ENCODE measurements around the gene PRKCZ. TPM values are rescaled to one million over a fixed set of nuclear protein-coding genes. Genes with fewer than 3 reads are reported as not detected.

The PRKCZ gene
- total and polyA plus RNA-seq, 9 of the 15 experiments (the other 6 are each of a cell fraction or from before 2014, with no cell fraction given), result 0.07 to 3.1 (median 1.3) TPM

GRCh38 chr1:2030076-2030871 lies 19.9 kb upstream of the PRKCZ start:
- no TSS peak for BruUV-seq (replicated peaks)
- H3K9ac ChIP-seq (ENCODE audit: insufficient read depth in 1 of 2, low read depth in 2 of 2, low read length in 2 of 2), result no peak overlapping the region
- peaks cover 0 to 30% of the 10 kb centered on the region in 2 experiments; a peak in 2 of 5 replicates for H3K4me1 ChIP-seq (replicated peaks in 1 of 2; ENCODE audit: control insufficient read depth in 2 of 2, insufficient read depth in 2 of 2, low read length in 2 of 2)
- H2AFZ ChIP-seq (ENCODE audit: low read depth, low read length), result no peak overlapping the region
- 2% methylated on average over 38 of the region's 42 CpGs for WGBS (ENCODE audit: insufficient coverage, low coverage, missing lambda C conversion rate)
- ATAC-seq (peak; percentile 24; the same call in 2 of the 3 replicates), FAIRE-seq (no peak), DNase-seq (ENCODE audit: extremely low read depth in 1 of 4, low spot score in 3 of 4) (no peak)
- CTCF ChIA-PET (ENCODE audit: low intra/inter-chr PET ratio), result no interaction called here
- H3K79me2 ChIP-seq (ENCODE audit: control insufficient read depth, insufficient read depth, low read length), result no peaks in the 10 kb centered on the region
- H4K20me1 ChIP-seq (replicated peaks; ENCODE audit: control insufficient read depth, insufficient read depth, low read length), result peaks cover 17% of the 10 kb centered on the region
- no peaks in the 10 kb centered on the region for H3K9me1 ChIP-seq (ENCODE audit: control insufficient read depth, insufficient read depth, low read length)
- H3K4me3 ChIP-seq, result no peak overlapping the region
- peaks cover 69 to 100% of the 10 kb centered on the region in 2 experiments for H3K27me3 ChIP-seq (ENCODE audit: control insufficient read depth in 2 of 2, insufficient read depth in 2 of 2, low read length in 2 of 2)
- no peak overlapping the region for H3K27ac ChIP-seq (ENCODE audit: extremely low read depth, low read depth, low read length)
- intact Hi-C loops (cut with micrococcal nuclease), result no loop called here
- H3K9me3 ChIP-seq (replicated peaks; ENCODE audit: control insufficient read depth, insufficient read depth, low read depth, low read length), result no peaks in the 10 kb centered on the region
- H3K4me2 ChIP-seq (ENCODE audit: insufficient read depth, low read length), result no peak overlapping the region
- no peaks in the 10 kb centered on the region for H3K36me3 ChIP-seq (ENCODE audit: control insufficient read depth, insufficient read depth, low read length)
- POLR2A ChIA-PET, result interaction anchor here (0.7 to 1.5 kb wide), 5 partner anchors 9 to 42 kb away, joined by 3 to 5 read pairs (median 3); no protein-coding TSS in a partner anchor
- in situ Hi-C loops (cut with MboI), result no loop called here
- TF ChIP-seq HNRNPLL (IDR thresholded peaks at IDR 0.05; ENCODE audit: low read depth, low read length, poor library complexity, severe bottlenecking), result peak; percentile 97
- TF ChIP-seq TBP (optimal IDR thresholded peaks at IDR 0.05; ENCODE audit: low read depth, low read length), result no peak
- no peak for TF ChIP-seq GABPB1 (CRISPR knock-in tag; IDR thresholded peaks at IDR 0.05)
- no peak for TF ChIP-seq NFE2L1 (tag; IDR thresholded peaks at IDR 0.05; ENCODE audit: borderline replicate concordance, low read depth)
- TF ChIP-seq BHLHE40 (IDR thresholded peaks at IDR 0.05; ENCODE audit: low read length), result no peak
- no peak for TF ChIP-seq GABPB2 (CRISPR knock-in tag; conservative IDR thresholded peaks at IDR 0.05)
- TF ChIP-seq PHB (CRISPR knock-in tag; IDR thresholded peaks at IDR 0.05), result no peak
- peak; percentile 20 to 27; a peak in 1 of 4 replicates for TF ChIP-seq UBTF (IDR thresholded peaks at IDR 0.05; ENCODE audit: borderline replicate concordance in 1 of 2, low read depth in 2 of 2, low read length in 2 of 2)
- TF ChIP-seq ZNF778 (CRISPR knock-in tag; IDR thresholded peaks at IDR 0.05), result no peak
- no peak for TF ChIP-seq ZNF347 (CRISPR knock-in tag; IDR thresholded peaks at IDR 0.05; ENCODE audit: low read depth)
- TF ChIP-seq CC2D1A (IDR thresholded peaks at IDR 0.05), result no peak
- no peak for TF ChIP-seq SPI1 (IDR thresholded peaks at IDR 0.05; ENCODE audit: borderline replicate concordance, low read depth, low read length)
- no peak for TF ChIP-seq CHD4 (IDR thresholded peaks at IDR 0.05; ENCODE audit: insufficient read depth, insufficient replicate concordance, low read depth, low read length, poor library complexity, severe bottlenecking)
- TF ChIP-seq ZNF609 (CRISPR knock-in tag; IDR thresholded peaks at IDR 0.05; ENCODE audit: borderline replicate concordance), result no peak
- TF ChIP-seq MCM2 (IDR thresholded peaks at IDR 0.05; ENCODE audit: low read depth), result no peak
